Neural progenitor cell (in vitro differentiated cells): ENCODE data around the gene TRIM7. TPM values are rescaled to one million over a fixed set of nuclear protein-coding genes. Genes with fewer than 3 reads are reported as not detected.

ENCODE experiments used
- DNase-seq: peaks from one replicate; pipeline ENCODE4 v3.0.0-alpha.2; 2016; ENCODE audit warnings: low spot score
- H2AFZ ChIP-seq: fragments of 200-600 bp; sonication (generic); replicated peaks from 2 replicates; pipeline ENCODE4 v1.6.1; 2016; ENCODE audit warnings: antibody characterized with exemption
- H3F3A ChIP-seq: fragments of 200-600 bp; sonication (generic); 2 replicates; pipeline ENCODE4 v1.6.1; 2016; ENCODE audit warnings: antibody characterized with exemption, low read depth
- H3K27ac ChIP-seq: fragments of 200-600 bp; sonication (generic); 2 replicates; pipeline ENCODE4 v1.5.1; 2016; ENCODE audit warnings: mild to moderate bottlenecking
- H3K27me3 ChIP-seq: fragments of 200-600 bp; sonication (generic); 2 replicates; pipeline ENCODE4 v1.6.1; 2016; ENCODE audit warnings: mild to moderate bottlenecking, moderate library complexity
- H3K36me3 ChIP-seq: fragments of 200-600 bp; sonication (generic); 2 replicates; pipeline ENCODE4 v1.5.1; 2016
- H3K4me1 ChIP-seq: fragments of 200-600 bp; sonication (generic); 2 replicates; pipeline ENCODE4 v1.6.1; 2016; ENCODE audit warnings: mixed run types
- H3K4me2 ChIP-seq: fragments of 200-600 bp; sonication (generic); 2 replicates; pipeline ENCODE4 v1.6.1; 2016
- H3K4me3 ChIP-seq: fragments of 200-600 bp; sonication (generic); 2 replicates; pipeline ENCODE4 v1.5.1; 2016
- H3K79me2 ChIP-seq: fragments of 200-600 bp; sonication (generic); 2 replicates; pipeline ENCODE4 v1.6.1; 2016; ENCODE audit warnings: low read depth
- H3K9ac ChIP-seq: fragments of 200-600 bp; sonication (generic); 2 replicates; pipeline ENCODE4 v1.6.1; 2016
- H3K9me3 ChIP-seq: fragments of 200-600 bp; sonication (generic); 2 replicates; pipeline ENCODE4 v1.5.1; 2016; ENCODE audit warnings: low read depth
- H4K20me1 ChIP-seq: fragments of 200-600 bp; sonication (generic); 2 replicates; pipeline ENCODE4 v1.6.1; 2016; ENCODE audit warnings: low read depth
- H3K27ac Mint-ChIP-seq: 3 replicates; pipeline ENCODE4 v1.8.0; 2021; ENCODE audit warnings: mixed read lengths
- H3K27me3 Mint-ChIP-seq: 2 replicates; pipeline ENCODE4 v1.8.0; 2022; ENCODE audit warnings: low read depth, mild to moderate bottlenecking, inconsistent platforms, moderate library complexity, mixed read lengths; ENCODE audit not compliant: insufficient read depth
- H3K36me3 Mint-ChIP-seq: 3 replicates; pipeline ENCODE4 v1.8.0; 2021; ENCODE audit warnings: mixed read lengths
- H3K4me1 Mint-ChIP-seq: 3 replicates; pipeline ENCODE4 v1.8.0; 2021; ENCODE audit warnings: mixed read lengths
- H3K4me3 Mint-ChIP-seq: 3 replicates; pipeline ENCODE4 v1.8.0; 2021; ENCODE audit warnings: mild to moderate bottlenecking, moderate library complexity, mixed read lengths
- H3K9me3 Mint-ChIP-seq: 3 replicates; pipeline ENCODE4 v1.8.0; 2020; ENCODE audit warnings: mixed read lengths
- EZH2 ChIP-seq: fragments of 200-600 bp; sonication (generic); IDR thresholded peaks from 2 replicates; pipeline ENCODE4 v1.6.1; 2017; ENCODE audit warnings: antibody characterized with exemption, mild to moderate bottlenecking, moderate library complexity
- EZH2phosphoT487 ChIP-seq: fragments of 200-600 bp; sonication (generic); IDR thresholded peaks from 2 replicates; pipeline ENCODE4 v1.6.1; 2017; ENCODE audit warnings: antibody characterized with exemption
- total RNA-seq: library from RNA; depleted of rRNA; stranded (reverse); fragments of >200 nt; gene quantifications from 2 replicates; pipeline ENCODE4 v1.2.3, GENCODE V29; 2015; ENCODE audit warnings: low replicate concordance
- TF ChIP-seq, protein P1 (sequence below): fragments of 200-600 bp; sonication (generic); IDR thresholded peaks from 2 replicates; pipeline ENCODE4 v1.5.1; 2017; ENCODE audit warnings: antibody characterized with exemption, mild to moderate bottlenecking

Gene TRIM7
- total RNA-seq, 1 donor from 2014 or later: not detected

DNA sequence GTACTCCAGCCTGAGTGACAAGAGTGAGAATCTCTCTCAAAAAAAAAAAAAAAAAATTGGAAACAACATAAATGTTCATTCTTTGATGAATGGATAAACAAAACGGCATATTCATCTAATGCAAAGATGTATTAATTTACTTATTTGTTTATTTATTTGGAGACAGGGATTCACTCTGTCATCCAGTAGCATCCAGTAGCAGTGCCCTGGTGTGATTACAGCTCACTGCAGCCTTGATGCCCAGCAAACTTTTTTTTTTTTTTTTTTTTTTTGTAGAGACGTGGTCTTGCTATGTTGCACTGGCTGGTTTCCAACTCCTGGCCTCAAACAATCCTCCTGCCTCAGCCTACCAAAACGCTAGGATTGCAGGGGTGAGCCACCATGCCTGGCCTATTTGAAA, 33.2 kb downstream of the TRIM7 start:
- H3K79me2 ChIP-seq: no peaks in the 10 kb centered on the region
- H2AFZ ChIP-seq: no peak overlapping the region
- no peak for TF ChIP-seq EZH2
- TF ChIP-seq, protein P1, sequence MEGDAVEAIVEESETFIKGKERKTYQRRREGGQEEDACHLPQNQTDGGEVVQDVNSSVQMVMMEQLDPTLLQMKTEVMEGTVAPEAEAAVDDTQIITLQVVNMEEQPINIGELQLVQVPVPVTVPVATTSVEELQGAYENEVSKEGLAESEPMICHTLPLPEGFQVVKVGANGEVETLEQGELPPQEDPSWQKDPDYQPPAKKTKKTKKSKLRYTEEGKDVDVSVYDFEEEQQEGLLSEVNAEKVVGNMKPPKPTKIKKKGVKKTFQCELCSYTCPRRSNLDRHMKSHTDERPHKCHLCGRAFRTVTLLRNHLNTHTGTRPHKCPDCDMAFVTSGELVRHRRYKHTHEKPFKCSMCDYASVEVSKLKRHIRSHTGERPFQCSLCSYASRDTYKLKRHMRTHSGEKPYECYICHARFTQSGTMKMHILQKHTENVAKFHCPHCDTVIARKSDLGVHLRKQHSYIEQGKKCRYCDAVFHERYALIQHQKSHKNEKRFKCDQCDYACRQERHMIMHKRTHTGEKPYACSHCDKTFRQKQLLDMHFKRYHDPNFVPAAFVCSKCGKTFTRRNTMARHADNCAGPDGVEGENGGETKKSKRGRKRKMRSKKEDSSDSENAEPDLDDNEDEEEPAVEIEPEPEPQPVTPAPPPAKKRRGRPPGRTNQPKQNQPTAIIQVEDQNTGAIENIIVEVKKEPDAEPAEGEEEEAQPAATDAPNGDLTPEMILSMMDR: no peak
- no peak for TF ChIP-seq EZH2phosphoT487
- H3K36me3 ChIP-seq: no peaks in the 10 kb centered on the region
- H3K9me3 ChIP-seq: no peaks in the 10 kb centered on the region
- H3K27ac Mint-ChIP-seq: no peak overlapping the region
- peaks cover 4% of the 10 kb centered on the region for H3K9me3 Mint-ChIP-seq
- peaks cover 8% of the 10 kb centered on the region for H3K4me1 ChIP-seq
- no peak overlapping the region for H3K4me3 ChIP-seq
- H3K4me2 ChIP-seq: no peak overlapping the region
- peak overlapping the region; percentile 19 for H3K4me3 Mint-ChIP-seq
- DNase-seq: no peak
- H3K27me3 Mint-ChIP-seq: peaks cover 83% of the 10 kb centered on the region
- peaks cover 99% of the 10 kb centered on the region for H3K27me3 ChIP-seq
- H3K27ac ChIP-seq: no peak overlapping the region
- no peak overlapping the region for H3K9ac ChIP-seq
- no peaks in the 10 kb centered on the region for H3K36me3 Mint-ChIP-seq
- peaks cover 36% of the 10 kb centered on the region for H3K4me1 Mint-ChIP-seq
- H4K20me1 ChIP-seq: peaks cover 12% of the 10 kb centered on the region
- H3F3A ChIP-seq: peaks cover 49% of the 10 kb centered on the region

DNA sequence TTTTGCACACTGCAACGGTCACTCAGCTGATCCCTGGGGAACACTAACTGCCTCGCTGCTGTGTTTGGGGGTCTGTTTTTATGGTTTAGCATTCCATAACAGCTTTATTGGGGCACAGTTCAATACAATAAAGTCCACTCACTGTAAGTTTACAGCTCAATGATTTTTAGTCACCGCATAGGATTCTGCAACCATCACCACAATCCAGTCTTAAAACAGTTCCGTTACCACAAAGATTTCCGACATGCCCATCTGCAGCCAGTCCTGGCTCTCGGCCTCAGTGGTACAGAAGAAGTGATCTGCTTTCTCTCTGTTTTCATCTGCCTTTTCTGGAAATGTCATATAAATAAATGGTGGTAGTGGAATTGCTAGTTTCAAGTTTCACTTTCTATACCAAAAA, 34.0 kb downstream of the TRIM7 start:
- Mint-ChIP-seq H3K4me3 (peak overlapping the region; percentile 89), H3K27ac (no peak overlapping the region), H3K9me3 (peaks cover 4% of the 10 kb centered on the region), H3K4me1 (peaks cover 36% of the 10 kb centered on the region), H3K36me3 (no peaks in the 10 kb centered on the region), H3K27me3 (peaks cover 87% of the 10 kb centered on the region)
- Histone ChIP-seq H4K20me1 (peaks cover 12% of the 10 kb centered on the region), H3K4me3 (peak overlapping the region; percentile 63), H3K9me3 (no peaks in the 10 kb centered on the region), H3K9ac (no peak overlapping the region), H3K36me3 (no peaks in the 10 kb centered on the region), H3K4me2 (peak overlapping the region; percentile 95), H3F3A (peaks cover 48% of the 10 kb centered on the region), H2AFZ (no peak overlapping the region), H3K79me2 (no peaks in the 10 kb centered on the region), H3K4me1 (peaks cover 8% of the 10 kb centered on the region), H3K27me3 (peaks cover 99% of the 10 kb centered on the region), H3K27ac (no peak overlapping the region)
- TF ChIP-seq EZH2: no peak
- TF ChIP-seq, protein P1: no peak
- no peak for TF ChIP-seq EZH2phosphoT487
- DNase-seq: no peak

DNA sequence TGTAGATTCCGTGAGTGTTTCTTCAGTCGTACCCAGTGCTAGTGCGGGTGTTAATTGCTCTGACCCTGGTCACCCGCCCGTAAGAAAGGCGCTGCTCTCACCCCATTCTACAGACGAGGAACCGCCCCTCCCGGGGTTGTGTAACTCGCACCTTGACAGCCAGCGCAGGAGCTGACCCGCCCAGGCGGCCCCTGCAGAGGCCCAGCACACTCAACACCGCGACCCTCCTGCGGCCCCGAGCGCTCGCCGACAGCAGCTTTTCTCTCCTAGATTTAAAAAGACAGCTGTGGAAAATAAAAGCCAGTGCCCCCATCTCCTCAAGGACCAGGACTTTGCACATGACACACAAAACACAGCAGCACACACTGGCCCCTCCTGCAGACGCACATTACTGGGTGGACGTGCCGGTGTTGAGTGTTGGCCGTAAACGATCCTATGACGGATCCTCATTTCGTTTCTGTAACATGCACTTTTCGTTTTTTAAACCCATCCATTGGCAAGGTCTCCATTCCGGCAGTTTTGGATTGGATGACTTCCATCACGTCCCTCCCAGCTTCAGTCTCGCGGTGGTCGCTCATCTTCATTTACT, 34.7 kb downstream of the TRIM7 start:
- Mint-ChIP-seq H3K36me3 (no peaks in the 10 kb centered on the region), H3K4me1 (peaks cover 36% of the 10 kb centered on the region), H3K27me3 (peaks cover 87% of the 10 kb centered on the region), H3K27ac (no peak overlapping the region), H3K9me3 (peaks cover 4% of the 10 kb centered on the region), H3K4me3 (peak overlapping the region; percentile 89)
- TF ChIP-seq, protein P1: no peak
- TF ChIP-seq EZH2: peak; percentile 87
- TF ChIP-seq EZH2phosphoT487: peak; percentile 85
- peak overlapping the region; percentile 95 for H3K4me2 ChIP-seq
- peak overlapping the region; percentile 63 for H3K4me3 ChIP-seq
- H3K79me2 ChIP-seq: no peaks in the 10 kb centered on the region
- peak; percentile 61 for DNase-seq
- no peaks in the 10 kb centered on the region for H3K36me3 ChIP-seq
- peak overlapping the region; percentile 66 for H2AFZ ChIP-seq
- H3K9ac ChIP-seq: no peak overlapping the region
- peaks cover 8% of the 10 kb centered on the region for H3K4me1 ChIP-seq
- peaks cover 12% of the 10 kb centered on the region for H4K20me1 ChIP-seq
- H3K27me3 ChIP-seq: peaks cover 100% of the 10 kb centered on the region
- H3K9me3 ChIP-seq: no peaks in the 10 kb centered on the region
- peaks cover 51% of the 10 kb centered on the region for H3F3A ChIP-seq
- no peak overlapping the region for H3K27ac ChIP-seq
